ENCODE results near the gene DRGX. TPM values are rescaled to one million over a fixed set of nuclear protein-coding genes. Genes with fewer than 3 reads are reported as not detected.

Gene DRGX
- total and polyA plus RNA-seq, 9 donors: not detected

DNA sequence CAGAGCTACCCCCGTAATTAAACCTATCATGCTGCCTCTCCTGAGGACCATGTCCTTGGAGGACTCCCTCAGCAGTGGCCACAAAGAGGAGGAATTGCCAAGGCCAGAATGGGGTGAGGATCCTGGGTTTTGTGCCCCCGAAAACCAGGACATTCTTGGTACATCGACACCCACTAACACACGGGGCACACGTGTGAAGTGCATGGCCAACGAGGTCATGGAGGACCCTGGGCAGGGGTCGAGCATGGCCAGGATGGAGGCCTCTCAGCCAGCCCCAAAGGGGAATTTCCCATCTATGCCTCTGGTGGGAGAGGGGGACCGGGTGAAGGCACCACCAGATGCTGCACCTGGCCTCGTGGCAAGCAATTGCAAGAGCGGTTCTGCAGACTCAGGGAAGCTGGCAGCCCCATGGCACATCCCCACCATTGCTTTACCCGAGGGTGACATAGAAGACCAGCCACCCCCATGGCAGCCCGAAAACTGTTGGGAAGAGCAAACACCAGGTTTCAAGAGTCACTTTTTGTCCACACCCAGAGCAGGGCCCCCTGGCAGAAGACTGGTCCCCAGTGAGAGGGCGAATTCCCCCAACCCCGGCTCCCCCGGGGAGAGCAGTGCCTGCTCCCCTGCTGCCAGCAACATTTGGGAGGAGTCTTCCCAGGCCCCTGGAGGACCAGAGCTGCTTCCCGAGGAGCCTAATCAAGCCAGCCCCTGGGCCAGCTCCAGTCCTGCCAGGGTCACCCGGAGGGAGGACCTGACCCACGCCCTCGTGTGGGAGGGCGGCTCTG is 70.6 kb downstream of the DRGX start:
- no peak for TF ChIP-seq EP300 (IDR thresholded peaks at IDR 0.05)
- TF ChIP-seq POLR2A (IDR thresholded peaks at IDR 0.05): no peak
- TF ChIP-seq CTCF (IDR thresholded peaks at IDR 0.05): no peak
- Histone ChIP-seq H3K4me3 (no peak overlapping the region), H3K9me3 (no peaks in the 10 kb centered on the region), H3K27ac (no peak overlapping the region), H3K27me3 (no peaks in the 10 kb centered on the region), H3K36me3 (no peaks in the 10 kb centered on the region), H3K4me1 (ENCODE audit: insufficient read depth) (no peaks in the 10 kb centered on the region)
- intact Hi-C loops (cut with DNase I): no loop called here
- peak in 1 of 5 donors; percentile 11 for DNase-seq
- WGBS, 3 donors: 81 to 84% (median 82%) methylated on average over 20 of the region's 20 CpGs

GRCh38 chr10:49324711-49325110 is 71.2 kb downstream of the DRGX start:
- TF ChIP-seq EP300 (IDR thresholded peaks at IDR 0.05) (no peak), CTCF (IDR thresholded peaks at IDR 0.05) (no peak), POLR2A (IDR thresholded peaks at IDR 0.05) (no peak)
- H3K36me3 ChIP-seq: no peaks in the 10 kb centered on the region
- no peaks in the 10 kb centered on the region for H3K4me1 ChIP-seq (ENCODE audit: insufficient read depth)
- H3K27me3 ChIP-seq: no peaks in the 10 kb centered on the region
- H3K9me3 ChIP-seq: no peaks in the 10 kb centered on the region
- no peak overlapping the region for H3K27ac ChIP-seq
- DNase-seq: peak in 1 of 5 donors; percentile 2
- WGBS, 3 donors: 68 to 73% (median 72%) methylated on average over 4 of the region's 4 CpGs
- intact Hi-C loops (cut with DNase I): no loop called here
- no peak overlapping the region for H3K4me3 ChIP-seq

- Histone ChIP-seq H3K36me3 (no peaks in the 10 kb centered on the region), H3K4me3 (no peak overlapping the region), H3K27me3 (no peaks in the 10 kb centered on the region), H3K4me1 (ENCODE audit: insufficient read depth) (no peaks in the 10 kb centered on the region), H3K9me3 (no peaks in the 10 kb centered on the region), H3K27ac (no peak overlapping the region)
- WGBS, 3 donors: 87 to 90% (median 88%) methylated on average over 9 of the region's 9 CpGs
- peak in 1 of 5 donors; percentile 7 for DNase-seq
- TF ChIP-seq POLR2A (IDR thresholded peaks at IDR 0.05) (no peak), EP300 (IDR thresholded peaks at IDR 0.05) (no peak), CTCF (IDR thresholded peaks at IDR 0.05) (no peak)
- intact Hi-C loops (cut with DNase I): no loop called here
These were observed 72.0 kb downstream of the DRGX start for GRCh38 chr10:49323896-49324270.

DNA sequence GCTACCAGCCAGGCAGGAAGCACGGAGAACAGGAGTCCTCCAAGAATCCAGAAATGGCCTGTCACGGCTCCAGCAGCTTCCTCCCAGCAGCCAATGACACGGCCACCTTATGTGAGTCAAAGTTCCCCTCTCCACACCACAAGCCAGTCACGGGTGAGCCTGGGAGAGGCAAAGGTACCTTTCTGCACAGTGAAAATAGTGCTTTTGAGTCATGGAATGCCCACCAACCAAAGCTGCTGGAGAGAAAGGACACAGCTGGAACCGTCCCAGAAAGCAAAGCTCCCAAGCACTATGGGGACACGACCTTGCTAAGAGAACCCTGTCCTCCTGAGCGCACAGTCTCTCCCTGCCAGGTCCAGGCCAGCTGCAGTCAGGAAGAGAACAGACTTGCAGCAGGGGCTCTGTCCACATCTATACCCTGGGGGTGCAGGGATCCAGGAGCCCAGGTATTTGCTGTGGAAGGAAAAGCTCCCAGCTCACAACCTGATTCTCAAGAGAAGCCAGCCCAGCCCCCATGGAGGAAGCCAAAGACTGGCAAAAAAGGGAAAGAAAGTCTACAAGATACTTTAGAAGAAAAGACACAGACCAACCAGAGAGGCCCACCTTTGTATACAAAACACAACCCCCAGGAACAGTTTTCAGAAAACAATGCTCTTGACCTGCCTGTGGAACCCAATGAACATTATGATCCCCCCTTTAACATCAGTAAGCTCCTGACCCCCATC is 72.6 kb downstream of the DRGX start:
- no peaks in the 10 kb centered on the region for H3K4me1 ChIP-seq (ENCODE audit: insufficient read depth)
- DNase-seq: peak in 1 of 5 donors; percentile 8
- H3K4me3 ChIP-seq: no peak overlapping the region
- H3K36me3 ChIP-seq: no peaks in the 10 kb centered on the region
- no peak for TF ChIP-seq CTCF (IDR thresholded peaks at IDR 0.05)
- no peak for TF ChIP-seq EP300 (IDR thresholded peaks at IDR 0.05)
- no peak overlapping the region for H3K27ac ChIP-seq
- no peaks in the 10 kb centered on the region for H3K9me3 ChIP-seq
- WGBS, 3 donors: 57 to 60% (median 59%) methylated on average over 7 of the region's 7 CpGs
- H3K27me3 ChIP-seq: no peaks in the 10 kb centered on the region
- intact Hi-C loops (cut with DNase I): no loop called here
